ENCODE measurements around the gene CDH11. TPM values are rescaled to one million over a fixed set of nuclear protein-coding genes. Genes with fewer than 3 reads are reported as not detected.

Gene CDH11
- total and polyA plus RNA-seq, 7 experiments from 2014 or later, result not detected

DNA sequence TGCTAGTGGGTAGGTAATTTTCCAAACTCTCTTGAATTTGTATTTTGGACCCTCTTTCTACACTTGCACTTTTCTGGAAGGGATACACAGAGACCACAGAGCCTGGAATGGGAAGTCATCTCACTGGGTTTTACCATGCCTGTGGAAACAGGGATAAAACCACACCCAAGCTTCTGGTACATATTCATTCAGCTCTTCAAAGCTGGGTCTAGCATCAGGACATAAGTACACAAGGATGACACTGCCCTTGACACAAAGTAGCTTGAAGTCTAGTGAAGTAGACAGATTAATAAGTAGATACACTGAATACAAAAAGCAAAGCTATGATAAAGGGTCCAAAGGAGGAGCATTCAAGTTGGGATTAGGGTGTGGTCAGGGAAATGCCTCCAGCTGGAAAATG is 118.2 kb downstream of the CDH11 start:
- Histone ChIP-seq H3K36me3 (ENCODE audit: control insufficient read depth in 2 of 3, insufficient read depth in 3 of 3, low read length in 3 of 3) (no peaks in the 10 kb centered on the region), H3K9me3 (ENCODE audit: control insufficient read depth in 2 of 3, low read length in 3 of 3) (no peaks in the 10 kb centered on the region), H3K27me3 (ENCODE audit: control insufficient read depth in 2 of 2, insufficient read depth in 2 of 2, low read length in 2 of 2) (no peaks in the 10 kb centered on the region), H3K4me1 (ENCODE audit: control insufficient read depth in 2 of 2, insufficient read depth in 2 of 2, low read length in 2 of 2) (no peaks in the 10 kb centered on the region), H3K4me3 (ENCODE audit: low read length) (no peak overlapping the region), H3K27ac (ENCODE audit: low read depth, low read length) (no peak overlapping the region)
- CTCF ChIA-PET, result no interaction called here
- POLR2A ChIA-PET, result no interaction called here
- ATAC-seq (no peak), DNase-seq (no peak)
- Mint-ChIP-seq H3K27ac (no peak overlapping the region), H3K27me3 (no peaks in the 10 kb centered on the region), H3K4me1 (no peaks in the 10 kb centered on the region), H3K4me3 (no peak overlapping the region), H3K36me3 (peaks cover 0 to 5% (median 0%) of the 10 kb centered on the region in 5 donors), H3K9me3 (peaks cover 0 to 30% (median 9%) of the 10 kb centered on the region in 11 donors)
- intact Hi-C loops (cut with micrococcal nuclease), result no loop called here

DNA sequence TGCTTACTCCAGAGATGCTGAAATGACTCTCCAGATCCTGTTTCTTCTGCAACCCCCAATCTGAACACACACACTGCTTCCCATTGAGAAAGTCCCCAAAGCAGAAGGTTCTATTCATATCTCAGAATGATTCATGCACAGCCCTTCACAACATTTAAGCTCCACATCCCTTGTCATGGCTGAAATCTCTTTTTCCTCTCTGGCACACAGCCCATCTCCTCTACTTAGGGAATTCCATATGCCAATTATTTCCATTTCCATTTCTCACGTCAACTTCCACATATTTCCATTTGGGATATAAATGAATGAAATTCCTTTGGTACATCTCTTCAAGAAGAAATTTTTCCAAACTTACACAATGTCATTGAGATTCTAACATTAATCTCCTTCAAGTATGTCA is 119.6 kb downstream of the CDH11 start:
- no peaks in the 10 kb centered on the region for H3K4me1 ChIP-seq (ENCODE audit: control insufficient read depth in 2 of 2, insufficient read depth in 2 of 2, low read length in 2 of 2)
- H3K27ac ChIP-seq (ENCODE audit: low read depth, low read length), result no peak overlapping the region
- no peaks in the 10 kb centered on the region for H3K27me3 Mint-ChIP-seq
- H3K9me3 Mint-ChIP-seq, result peaks cover 0 to 30% (median 11%) of the 10 kb centered on the region in 11 donors
- no peaks in the 10 kb centered on the region for H3K9me3 ChIP-seq (ENCODE audit: control insufficient read depth in 2 of 3, low read length in 3 of 3)
- no peaks in the 10 kb centered on the region for H3K27me3 ChIP-seq (ENCODE audit: control insufficient read depth in 2 of 2, insufficient read depth in 2 of 2, low read length in 2 of 2)
- DNase-seq (no peak), ATAC-seq (no peak)
- no peak overlapping the region for H3K4me3 Mint-ChIP-seq
- no peaks in the 10 kb centered on the region for H3K36me3 ChIP-seq (ENCODE audit: control insufficient read depth in 2 of 3, insufficient read depth in 3 of 3, low read length in 3 of 3)
- H3K36me3 Mint-ChIP-seq, result peaks cover 0 to 5% (median 0%) of the 10 kb centered on the region in 5 donors
- H3K27ac Mint-ChIP-seq, result no peak overlapping the region
- H3K4me1 Mint-ChIP-seq, result no peaks in the 10 kb centered on the region
- ChIA-PET POLR2A (no interaction called here), CTCF (no interaction called here)
- H3K4me3 ChIP-seq (ENCODE audit: low read length), result no peak overlapping the region
- intact Hi-C loops (cut with micrococcal nuclease), result no loop called here

DNA sequence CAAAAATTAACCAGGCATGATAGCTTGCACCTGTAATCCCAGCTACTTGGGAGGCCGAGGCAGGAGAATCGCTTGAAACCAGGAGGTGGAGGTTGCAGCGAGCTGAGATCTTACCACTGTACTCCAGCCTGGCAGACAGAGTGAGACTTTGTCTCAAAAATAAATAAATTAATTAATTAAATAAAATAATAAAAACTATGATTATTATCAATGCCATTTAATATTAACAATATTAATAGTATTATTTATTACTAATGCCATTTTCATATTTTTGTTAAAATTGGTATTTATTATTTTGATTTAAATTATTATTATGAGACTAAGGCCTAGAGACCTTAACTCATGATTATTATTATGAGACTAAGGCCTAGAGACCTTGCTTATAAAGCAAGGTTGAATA is 121.2 kb downstream of the CDH11 start:
- Histone ChIP-seq H3K4me1 (ENCODE audit: control insufficient read depth in 2 of 2, insufficient read depth in 2 of 2, low read length in 2 of 2) (no peaks in the 10 kb centered on the region), H3K9me3 (ENCODE audit: control insufficient read depth in 2 of 3, low read length in 3 of 3) (no peaks in the 10 kb centered on the region), H3K27ac (ENCODE audit: low read depth, low read length) (no peak overlapping the region), H3K27me3 (ENCODE audit: control insufficient read depth in 2 of 2, insufficient read depth in 2 of 2, low read length in 2 of 2) (no peaks in the 10 kb centered on the region), H3K4me3 (ENCODE audit: low read length) (no peak overlapping the region), H3K36me3 (ENCODE audit: control insufficient read depth in 2 of 3, insufficient read depth in 3 of 3, low read length in 3 of 3) (no peaks in the 10 kb centered on the region)
- ChIA-PET POLR2A (no interaction called here), CTCF (no interaction called here)
- DNase-seq, result no peak
- Mint-ChIP-seq H3K27me3 (no peaks in the 10 kb centered on the region), H3K27ac (no peak overlapping the region), H3K9me3 (peaks cover 1 to 22% (median 6%) of the 10 kb centered on the region in 11 donors), H3K4me1 (no peaks in the 10 kb centered on the region), H3K4me3 (no peak overlapping the region), H3K36me3 (no peaks in the 10 kb centered on the region)
- intact Hi-C loops (cut with micrococcal nuclease), result no loop called here
- no peak for ATAC-seq

DNA sequence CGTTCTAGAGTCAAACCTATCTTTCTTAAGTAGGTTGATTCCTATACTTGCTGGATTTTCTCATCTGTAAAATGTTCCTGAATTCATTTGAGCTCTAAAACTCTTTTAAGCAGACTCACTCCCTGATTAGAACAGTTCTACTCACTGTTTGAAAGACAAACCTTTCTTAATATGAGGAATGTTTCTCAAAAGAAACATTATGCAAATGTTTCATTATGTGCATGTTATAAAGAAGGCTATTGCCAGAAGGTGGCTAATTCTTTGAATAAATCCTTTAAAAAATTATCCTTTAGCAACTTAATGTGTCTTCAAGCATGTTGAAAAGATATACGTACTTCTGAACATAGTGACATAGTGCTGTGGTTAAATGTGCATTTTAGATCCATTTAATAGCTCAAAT is 124.1 kb downstream of the CDH11 start:
- no peaks in the 10 kb centered on the region for H3K4me1 ChIP-seq (ENCODE audit: control insufficient read depth in 2 of 2, insufficient read depth in 2 of 2, low read length in 2 of 2)
- intact Hi-C loops (cut with micrococcal nuclease), result no loop called here
- no peaks in the 10 kb centered on the region for H3K27me3 ChIP-seq (ENCODE audit: control insufficient read depth in 2 of 2, insufficient read depth in 2 of 2, low read length in 2 of 2)
- DNase-seq, result no peak
- no peaks in the 10 kb centered on the region for H3K36me3 ChIP-seq (ENCODE audit: control insufficient read depth in 2 of 3, insufficient read depth in 3 of 3, low read length in 3 of 3)
- H3K27me3 Mint-ChIP-seq, result no peaks in the 10 kb centered on the region
- H3K9me3 ChIP-seq (ENCODE audit: control insufficient read depth in 2 of 3, low read length in 3 of 3), result peaks cover 0 to 6% (median 0%) of the 10 kb centered on the region in 3 experiments
- ChIA-PET POLR2A (no interaction called here), CTCF (no interaction called here)
- H3K36me3 Mint-ChIP-seq, result no peaks in the 10 kb centered on the region
- no peak overlapping the region for H3K27ac ChIP-seq (ENCODE audit: low read depth, low read length)
- H3K4me3 Mint-ChIP-seq, result no peak overlapping the region
- H3K4me3 ChIP-seq (ENCODE audit: low read length), result no peak overlapping the region
- no peak overlapping the region for H3K27ac Mint-ChIP-seq
- no peak for ATAC-seq
- H3K9me3 Mint-ChIP-seq, result peaks cover 0 to 14% (median 7%) of the 10 kb centered on the region in 11 donors
- no peaks in the 10 kb centered on the region for H3K4me1 Mint-ChIP-seq

DNA sequence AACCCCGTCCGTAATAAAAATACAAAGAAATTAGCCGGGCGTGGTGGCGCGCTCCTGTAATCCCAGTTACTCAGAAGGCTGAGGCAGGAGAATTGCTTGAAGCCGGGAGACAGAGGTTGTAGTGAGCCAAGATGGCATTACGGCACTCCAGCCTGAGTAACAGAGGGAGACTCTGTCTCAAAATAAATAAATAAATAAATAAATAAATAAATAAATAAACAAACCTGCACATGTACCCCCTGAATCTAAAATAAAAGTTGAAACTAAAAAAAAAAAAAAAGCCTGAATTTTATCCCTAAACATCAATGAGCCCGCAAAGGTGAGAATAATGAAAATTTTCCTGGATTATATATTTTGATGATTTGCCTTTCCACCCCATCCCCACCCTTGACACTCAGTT is 124.7 kb downstream of the CDH11 start:
- ChIA-PET POLR2A (no interaction called here), CTCF (no interaction called here)
- Histone ChIP-seq H3K27ac (ENCODE audit: low read depth, low read length) (no peak overlapping the region), H3K27me3 (ENCODE audit: control insufficient read depth in 2 of 2, insufficient read depth in 2 of 2, low read length in 2 of 2) (no peaks in the 10 kb centered on the region), H3K4me3 (ENCODE audit: low read length) (no peak overlapping the region), H3K9me3 (ENCODE audit: control insufficient read depth in 2 of 3, low read length in 3 of 3) (peaks cover 0 to 6% (median 0%) of the 10 kb centered on the region in 3 experiments), H3K36me3 (ENCODE audit: control insufficient read depth in 2 of 3, insufficient read depth in 3 of 3, low read length in 3 of 3) (no peaks in the 10 kb centered on the region), H3K4me1 (ENCODE audit: control insufficient read depth in 2 of 2, insufficient read depth in 2 of 2, low read length in 2 of 2) (no peaks in the 10 kb centered on the region)
- ATAC-seq, result no peak
- no peaks in the 10 kb centered on the region for H3K4me1 Mint-ChIP-seq
- H3K4me3 Mint-ChIP-seq, result no peak overlapping the region
- no peak overlapping the region for H3K27ac Mint-ChIP-seq
- peaks cover 0 to 12% (median 5%) of the 10 kb centered on the region in 11 donors for H3K9me3 Mint-ChIP-seq
- no peaks in the 10 kb centered on the region for H3K36me3 Mint-ChIP-seq
- H3K27me3 Mint-ChIP-seq, result no peaks in the 10 kb centered on the region
- intact Hi-C loops (cut with micrococcal nuclease), result no loop called here
- DNase-seq, result no peak

DNA sequence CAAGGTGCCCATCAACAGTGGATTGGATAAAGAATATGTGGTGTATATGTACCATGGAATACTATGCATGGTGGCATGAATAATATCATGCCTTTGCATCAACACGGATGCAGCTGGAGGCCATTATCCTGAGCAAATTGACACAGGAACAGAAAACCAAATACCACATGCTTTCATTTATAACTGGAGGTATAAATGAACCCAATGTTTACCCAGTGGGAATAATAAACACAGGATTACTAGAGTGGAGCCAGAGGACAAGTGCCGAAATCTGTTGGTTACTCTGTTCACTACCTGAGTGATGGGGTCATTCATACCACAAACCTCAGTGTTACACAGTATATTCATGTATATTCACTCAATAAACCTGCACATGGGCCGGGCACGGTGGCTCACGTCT is 125.2 kb downstream of the CDH11 start:
- H3K27ac Mint-ChIP-seq, result no peak overlapping the region
- ATAC-seq (no peak), DNase-seq (no peak)
- peaks cover 0 to 12% (median 4%) of the 10 kb centered on the region in 11 donors for H3K9me3 Mint-ChIP-seq
- peaks cover 0 to 6% (median 0%) of the 10 kb centered on the region in 3 experiments for H3K9me3 ChIP-seq (ENCODE audit: control insufficient read depth in 2 of 3, low read length in 3 of 3)
- no peak overlapping the region for H3K27ac ChIP-seq (ENCODE audit: low read depth, low read length)
- no peaks in the 10 kb centered on the region for H3K27me3 Mint-ChIP-seq
- intact Hi-C loops (cut with micrococcal nuclease), result no loop called here
- no peaks in the 10 kb centered on the region for H3K36me3 ChIP-seq (ENCODE audit: control insufficient read depth in 2 of 3, insufficient read depth in 3 of 3, low read length in 3 of 3)
- H3K27me3 ChIP-seq (ENCODE audit: control insufficient read depth in 2 of 2, insufficient read depth in 2 of 2, low read length in 2 of 2), result no peaks in the 10 kb centered on the region
- H3K4me1 ChIP-seq (ENCODE audit: control insufficient read depth in 2 of 2, insufficient read depth in 2 of 2, low read length in 2 of 2), result no peaks in the 10 kb centered on the region
- CTCF ChIA-PET, result no interaction called here
- no peak overlapping the region for H3K4me3 ChIP-seq (ENCODE audit: low read length)
- H3K36me3 Mint-ChIP-seq, result no peaks in the 10 kb centered on the region
- POLR2A ChIA-PET, result no interaction called here
- H3K4me3 Mint-ChIP-seq, result no peak overlapping the region
- H3K4me1 Mint-ChIP-seq, result no peaks in the 10 kb centered on the region

DNA sequence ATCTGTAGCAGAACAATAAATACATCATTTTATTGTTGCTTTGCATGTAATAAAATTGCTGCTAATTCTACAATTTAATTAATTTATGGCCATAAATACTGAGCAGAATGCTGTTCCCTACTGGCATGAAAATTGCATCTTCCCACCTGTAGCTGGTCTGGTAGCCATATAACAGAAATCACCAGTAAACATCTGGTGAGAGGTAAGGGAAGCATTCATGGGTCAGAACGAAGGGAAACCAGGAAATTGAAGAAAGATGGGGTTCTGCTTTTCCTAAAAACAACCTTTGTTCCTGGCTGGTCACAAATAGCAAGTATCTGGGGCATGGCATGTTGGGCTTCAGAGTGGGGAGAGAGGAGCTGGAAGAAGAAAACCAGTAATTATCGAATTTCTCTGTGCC is 128.4 kb downstream of the CDH11 start:
- no peak overlapping the region for H3K27ac Mint-ChIP-seq
- H3K9me3 ChIP-seq (ENCODE audit: control insufficient read depth in 2 of 3, low read length in 3 of 3), result peaks cover 0 to 6% (median 0%) of the 10 kb centered on the region in 3 experiments

More for the DNA sequence above, 128.4 kb downstream of the CDH11 start:
- DNase-seq, result no peak
- Mint-ChIP-seq H3K36me3 (no peaks in the 10 kb centered on the region), H3K4me1 (no peaks in the 10 kb centered on the region), H3K27me3 (no peaks in the 10 kb centered on the region), H3K9me3 (peaks cover 2 to 26% (median 8%) of the 10 kb centered on the region in 11 donors), H3K4me3 (no peak overlapping the region)
- no peaks in the 10 kb centered on the region for H3K27me3 ChIP-seq (ENCODE audit: control insufficient read depth in 2 of 2, insufficient read depth in 2 of 2, low read length in 2 of 2)
- no peak overlapping the region for H3K4me3 ChIP-seq (ENCODE audit: low read length)
- ChIA-PET CTCF (no interaction called here), POLR2A (no interaction called here)
- H3K27ac ChIP-seq (ENCODE audit: low read depth, low read length), result no peak overlapping the region
- no peaks in the 10 kb centered on the region for H3K4me1 ChIP-seq (ENCODE audit: control insufficient read depth in 2 of 2, insufficient read depth in 2 of 2, low read length in 2 of 2)
- no peak for ATAC-seq
- no peaks in the 10 kb centered on the region for H3K36me3 ChIP-seq (ENCODE audit: control insufficient read depth in 2 of 3, insufficient read depth in 3 of 3, low read length in 3 of 3)
- intact Hi-C loops (cut with micrococcal nuclease), result no loop called here
